ENCODE results near the gene SPOPL.

SPOPL gene

GRCh38 chr2:138617026-138617425, 115.5 kb downstream of the SPOPL start:
- H3K9me3 ChIP-seq, result no peaks in the 10 kb centered on the region
- no peaks in the 10 kb centered on the region for H3K4me1 ChIP-seq (ENCODE audit: control insufficient read depth in 1 of 2, insufficient read depth in 1 of 2, low read depth in 1 of 2, low read length in 1 of 2)
- no peaks in the 10 kb centered on the region for H3K27me3 ChIP-seq
- no peak overlapping the region for H3K27ac ChIP-seq
- H3K36me3 ChIP-seq, result no peaks in the 10 kb centered on the region
- no peak overlapping the region for H3K4me3 ChIP-seq (ENCODE audit: low read depth in 1 of 2, low read length in 1 of 2)
- TF ChIP-seq CTCF (IDR thresholded peaks at IDR 0.05), result no peak

GRCh38 chr2:138618971-138619370, 117.4 kb downstream of the SPOPL start:
- Histone ChIP-seq H3K9me3 (no peaks in the 10 kb centered on the region), H3K27ac (no peak overlapping the region), H3K27me3 (no peaks in the 10 kb centered on the region), H3K4me1 (ENCODE audit: control insufficient read depth in 1 of 2, insufficient read depth in 1 of 2, low read depth in 1 of 2, low read length in 1 of 2) (no peaks in the 10 kb centered on the region), H3K36me3 (no peaks in the 10 kb centered on the region), H3K4me3 (ENCODE audit: low read depth in 1 of 2, low read length in 1 of 2) (no peak overlapping the region)
- no peak for TF ChIP-seq CTCF (IDR thresholded peaks at IDR 0.05)

- no peaks in the 10 kb centered on the region for H3K27me3 ChIP-seq
- no peak overlapping the region for H3K4me3 ChIP-seq (ENCODE audit: low read depth in 1 of 2, low read length in 1 of 2)
- no peak overlapping the region for H3K27ac ChIP-seq
- H3K9me3 ChIP-seq, result no peaks in the 10 kb centered on the region
- no peak for TF ChIP-seq CTCF (IDR thresholded peaks at IDR 0.05)
- no peaks in the 10 kb centered on the region for H3K4me1 ChIP-seq (ENCODE audit: control insufficient read depth in 1 of 2, insufficient read depth in 1 of 2, low read depth in 1 of 2, low read length in 1 of 2)
- H3K36me3 ChIP-seq, result no peaks in the 10 kb centered on the region
Observed at GRCh38 chr2:138620431-138620830, 118.9 kb downstream of the SPOPL start.

GRCh38 chr2:138621139-138621538, 119.6 kb downstream of the SPOPL start:
- no peaks in the 10 kb centered on the region for H3K9me3 ChIP-seq
- H3K4me3 ChIP-seq (ENCODE audit: low read depth in 1 of 2, low read length in 1 of 2), result no peak overlapping the region
- no peak overlapping the region for H3K27ac ChIP-seq
- H3K27me3 ChIP-seq, result no peaks in the 10 kb centered on the region
- no peaks in the 10 kb centered on the region for H3K4me1 ChIP-seq (ENCODE audit: control insufficient read depth in 1 of 2, insufficient read depth in 1 of 2, low read depth in 1 of 2, low read length in 1 of 2)
- TF ChIP-seq CTCF (IDR thresholded peaks at IDR 0.05), result no peak
- no peaks in the 10 kb centered on the region for H3K36me3 ChIP-seq

- no peak overlapping the region for H3K27ac ChIP-seq
- no peak for TF ChIP-seq CTCF (IDR thresholded peaks at IDR 0.05)
Observed at GRCh38 chr2:138622613-138623012, 121.0 kb downstream of the SPOPL start.

More at GRCh38 chr2:138622613-138623012, 121.0 kb downstream of the SPOPL start:
- Histone ChIP-seq H3K4me3 (ENCODE audit: low read depth in 1 of 2, low read length in 1 of 2) (no peak overlapping the region), H3K9me3 (no peaks in the 10 kb centered on the region), H3K36me3 (no peaks in the 10 kb centered on the region), H3K4me1 (ENCODE audit: control insufficient read depth in 1 of 2, insufficient read depth in 1 of 2, low read depth in 1 of 2, low read length in 1 of 2) (no peaks in the 10 kb centered on the region), H3K27me3 (no peaks in the 10 kb centered on the region)
